Esophagus squamous epithelium (tissue), 5 donors: ENCODE results near the gene GPR87. TPM values are rescaled to one million over a fixed set of nuclear protein-coding genes. Genes with fewer than 3 reads are reported as not detected.

ENCODE experiments used
- DNase-seq: peaks from one replicate; lab custom pipeline; 2025; lab: John Stamatoyannopoulos, UW
- H3K27ac ChIP-seq, 4 donors: fragments of 200-600 bp; sonication (generic); one replicate each; pipeline ENCODE4 v1.5.1; 2016 to 2019; ENCODE audit warnings: mild to moderate bottlenecking in 1 of 4
- H3K27me3 ChIP-seq, 4 donors: fragments of 200-600 bp; sonication (generic); 1 replicate in 3 of 4; 2 replicates in 1 of 4; pipeline versions ENCODE4 v1.5.1 to v1.6.0; 2017 to 2021; ENCODE audit warnings: antibody characterized with exemption in 1 of 4
- H3K36me3 ChIP-seq, 3 donors: fragments of 200-600 bp; sonication (generic); one replicate each; pipeline ENCODE4 v1.5.1; 2016 to 2019
- H3K4me1 ChIP-seq, 3 donors: fragments of 200-600 bp; sonication (generic); one replicate each; pipeline ENCODE4 v1.5.1; 2017 to 2019
- H3K4me3 ChIP-seq, 4 donors: fragments of 200-600 bp; sonication (generic); 1 replicate in 3 of 4; 2 replicates in 1 of 4; pipeline ENCODE4 v1.5.1; 2016 to 2019; ENCODE audit warnings: mild to moderate bottlenecking in 2 of 4, moderate library complexity in 1 of 4
- H3K9me3 ChIP-seq, 3 donors: fragments of 200-600 bp; sonication (generic); one replicate each; pipeline ENCODE4 v1.5.1; 2016 to 2019
- POLR2A ChIP-seq, 4 donors: fragments of 450-650 bp; IDR thresholded peaks; one replicate each; pipeline ENCODE4 v1.6.1; 2017; ENCODE audit warnings: antibody characterized with exemption in 4 of 4, mild to moderate bottlenecking in 4 of 4, moderate library complexity in 3 of 4
- WGBS, 2 donors: methylation state at CpG; one replicate each; pipeline ENCODE4 v1.1.5; 2018; 5-methylcytosine and 5-hydroxymethylcytosine counted together
- intact Hi-C: fragments of 100-400 bp; cut with DNase I; formaldehyde crosslinking; loops from one replicate; pipeline ENCODE4 v1.15.0; 2022
- total RNA-seq, 4 donors: library from RNA; depleted of rRNA; stranded (reverse); fragments of >200 nt; gene quantifications; one replicate each; pipeline ENCODE4 v1.1.0, GENCODE V29; 2016
- TF ChIP-seq, protein P1 (sequence below), 6 experiments: fragments of 450-650 bp in 4 of 6; fragments of 200-600 bp in 2 of 6; sonication (generic) in 2 of 6; IDR thresholded peaks; one replicate each; pipeline ENCODE4 v1.5.1; 2016 to 2019; ENCODE audit warnings: antibody characterized with exemption in 6 of 6, mild to moderate bottlenecking in 4 of 6, moderate library complexity in 4 of 6
- donor health status: DM: yes; HTN: yes; CAD: no.

The GPR87 gene
- total RNA-seq, 4 donors from 2014 or later = 37.8 to 55.1 (median 46.0) TPM

DNA sequence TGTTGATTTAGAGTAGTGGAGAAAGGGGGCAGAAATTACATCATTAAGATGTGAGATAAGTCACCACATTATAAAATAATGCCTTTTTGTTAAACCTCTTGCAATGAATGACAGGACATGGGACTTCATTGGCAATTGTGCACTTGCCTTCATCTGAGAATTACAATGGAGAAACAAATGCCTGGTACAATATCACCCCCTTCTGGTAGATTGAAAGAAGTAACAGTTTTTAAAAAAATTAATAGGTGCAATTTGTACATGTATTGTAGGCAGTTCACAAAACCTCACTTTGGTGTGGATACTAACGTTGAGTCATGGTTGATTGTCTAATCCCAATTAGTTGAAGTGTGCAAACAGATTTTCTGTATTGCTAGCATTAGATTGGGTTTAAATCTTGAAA, 33.7 kb downstream of the GPR87 start:
- intact Hi-C loops = loop anchor here (5.0 kb wide), 2 partner anchors 56 to 116 kb away; no protein-coding TSS in a partner anchor
- Histone ChIP-seq H3K4me3 (no peak overlapping the region), H3K27me3 (no peaks in the 10 kb centered on the region), H3K27ac (peak overlapping the region in 2 of 4 donors; percentile 64 to 71), H3K36me3 (no peaks in the 10 kb centered on the region), H3K9me3 (no peaks in the 10 kb centered on the region), H3K4me1 (peaks cover 0 to 20% (median 9%) of the 10 kb centered on the region in 3 donors)
- WGBS, 2 donors = 0 to 3% methylated on average over 1 of the region's 1 CpG
- DNase-seq = no peak
- no peak for TF ChIP-seq POLR2A (IDR thresholded peaks at IDR 0.05)
- TF ChIP-seq, protein P1, sequence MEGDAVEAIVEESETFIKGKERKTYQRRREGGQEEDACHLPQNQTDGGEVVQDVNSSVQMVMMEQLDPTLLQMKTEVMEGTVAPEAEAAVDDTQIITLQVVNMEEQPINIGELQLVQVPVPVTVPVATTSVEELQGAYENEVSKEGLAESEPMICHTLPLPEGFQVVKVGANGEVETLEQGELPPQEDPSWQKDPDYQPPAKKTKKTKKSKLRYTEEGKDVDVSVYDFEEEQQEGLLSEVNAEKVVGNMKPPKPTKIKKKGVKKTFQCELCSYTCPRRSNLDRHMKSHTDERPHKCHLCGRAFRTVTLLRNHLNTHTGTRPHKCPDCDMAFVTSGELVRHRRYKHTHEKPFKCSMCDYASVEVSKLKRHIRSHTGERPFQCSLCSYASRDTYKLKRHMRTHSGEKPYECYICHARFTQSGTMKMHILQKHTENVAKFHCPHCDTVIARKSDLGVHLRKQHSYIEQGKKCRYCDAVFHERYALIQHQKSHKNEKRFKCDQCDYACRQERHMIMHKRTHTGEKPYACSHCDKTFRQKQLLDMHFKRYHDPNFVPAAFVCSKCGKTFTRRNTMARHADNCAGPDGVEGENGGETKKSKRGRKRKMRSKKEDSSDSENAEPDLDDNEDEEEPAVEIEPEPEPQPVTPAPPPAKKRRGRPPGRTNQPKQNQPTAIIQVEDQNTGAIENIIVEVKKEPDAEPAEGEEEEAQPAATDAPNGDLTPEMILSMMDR (IDR thresholded peaks at IDR 0.05) = peak; percentile 49 to 76 (median 66)

DNA sequence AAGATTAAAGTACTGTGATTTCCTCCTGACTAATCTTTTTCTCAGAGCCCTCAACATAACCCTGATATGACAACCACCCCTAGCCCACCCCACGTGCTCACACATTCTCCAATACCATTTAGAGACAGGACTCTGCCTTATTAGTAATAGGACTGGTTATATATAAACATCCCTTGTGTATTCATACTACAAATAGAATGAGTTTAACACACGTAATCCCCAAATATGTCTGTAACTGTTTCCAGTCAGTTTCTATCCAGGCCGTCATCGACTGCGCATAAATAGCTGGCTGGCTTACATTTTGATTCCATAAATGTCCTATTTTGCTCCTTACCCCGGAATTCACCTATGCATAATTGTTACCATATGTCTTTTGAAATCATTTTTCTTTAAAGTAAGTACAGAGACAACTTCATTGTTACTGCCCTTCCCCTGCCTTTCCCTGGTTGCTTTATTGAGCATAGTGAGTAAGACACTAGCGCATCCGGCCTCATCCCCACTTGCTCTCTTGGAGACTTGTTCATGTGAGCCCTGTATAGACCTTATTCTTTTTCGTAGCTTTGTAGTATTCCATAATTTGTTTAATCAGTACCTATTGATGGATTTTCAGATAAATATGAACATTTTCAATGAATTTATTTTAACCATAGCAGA, 34.8 kb downstream of the GPR87 start:
- H3K4me1 ChIP-seq = peaks cover 0 to 20% (median 9%) of the 10 kb centered on the region in 3 donors
- H3K36me3 ChIP-seq = no peaks in the 10 kb centered on the region
- H3K4me3 ChIP-seq = no peak overlapping the region
- intact Hi-C loops = loop anchor here (5.0 kb wide), 2 partner anchors 54 to 114 kb away; no protein-coding TSS in a partner anchor
- TF ChIP-seq POLR2A (IDR thresholded peaks at IDR 0.05) = no peak
- TF ChIP-seq, protein P1 (IDR thresholded peaks at IDR 0.05) = no peak
- WGBS, 2 donors = 73 to 76% methylated on average over 9 of the region's 9 CpGs
- no peaks in the 10 kb centered on the region for H3K9me3 ChIP-seq
- no peaks in the 10 kb centered on the region for H3K27me3 ChIP-seq
- DNase-seq = no peak
- peak overlapping the region in 3 of 4 donors; percentile 19 to 71 (median 64) for H3K27ac ChIP-seq

DNA sequence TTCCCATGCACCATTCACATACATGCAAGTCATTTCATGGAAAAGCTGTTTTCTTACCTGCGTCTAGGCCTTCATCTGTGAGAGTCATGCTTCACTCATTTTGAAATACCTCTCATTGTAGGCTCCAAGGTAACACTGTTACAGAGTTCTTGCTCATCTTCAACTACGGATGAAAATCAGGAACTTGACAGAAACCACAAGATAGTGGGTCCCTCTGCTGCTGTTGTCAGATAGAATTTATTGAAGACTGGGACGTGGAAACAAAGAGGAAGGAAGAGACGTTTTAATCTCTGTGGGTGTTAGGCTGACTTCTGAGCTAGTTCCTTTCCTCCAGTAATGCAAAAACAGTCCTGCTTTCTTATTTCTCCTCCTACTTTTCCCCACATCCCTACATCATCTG, 38.4 kb downstream of the GPR87 start, which contains the start of gene P2RY14:
TSS of gene P2RY14 (minus strand) at position 313 of the 400 bp plus-strand sequence. CDS start 64,226 bp downstream, outside the sequence.
- WGBS, 2 donors = 39 to 60% methylated on average over 4 of the region's 4 CpGs
- TF ChIP-seq, protein P1 (IDR thresholded peaks at IDR 0.05) = no peak
- TF ChIP-seq POLR2A (IDR thresholded peaks at IDR 0.05) = no peak
- peak within 1 kb of the TSS in 3 of 4 donors; percentile 64 to 71 (median 64) for H3K27ac ChIP-seq
- H3K9me3 ChIP-seq = no peaks in the 10 kb centered on the region
- H3K36me3 ChIP-seq = no peaks in the 10 kb centered on the region
- no peaks in the 10 kb centered on the region for H3K27me3 ChIP-seq
- H3K4me3 ChIP-seq = peak within 1 kb of the TSS in 3 of 4 donors; percentile 24 to 51 (median 32)
- no peak for DNase-seq
- H3K4me1 ChIP-seq = peaks cover 0 to 2% (median 1%) of the 10 kb centered on the region in 3 donors
- intact Hi-C loops = no loop called here

DNA sequence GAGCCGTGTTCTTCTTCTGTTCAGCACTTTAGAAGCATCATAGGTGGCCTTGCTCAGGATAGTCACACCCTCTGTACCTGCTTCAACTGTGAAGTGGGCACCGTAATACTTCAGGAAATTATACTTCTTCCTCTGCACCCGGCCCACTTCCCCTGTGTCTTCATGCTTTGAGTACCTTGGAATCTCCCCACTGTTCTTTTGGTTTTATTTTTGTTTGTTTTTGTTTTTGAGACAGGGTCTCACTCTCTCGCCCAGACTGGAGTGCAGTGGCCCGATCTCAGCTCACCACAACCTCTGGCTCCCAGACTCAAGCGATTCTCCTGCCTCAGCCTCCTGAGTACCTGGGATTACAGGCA, 40.0 kb downstream of the GPR87 start:
- H3K27ac ChIP-seq = peak overlapping the region in 3 of 4 donors; percentile 64 to 75 (median 71)
- no peaks in the 10 kb centered on the region for H3K4me1 ChIP-seq
- H3K4me3 ChIP-seq = peak overlapping the region in 3 of 4 donors; percentile 24 to 51 (median 32)
- intact Hi-C loops = no loop called here
- H3K27me3 ChIP-seq = no peaks in the 10 kb centered on the region
- DNase-seq = no peak
- WGBS, 2 donors = 60 to 78% methylated on average over 6 of the region's 6 CpGs
- TF ChIP-seq, protein P1 (IDR thresholded peaks at IDR 0.05) = no peak
- no peak for TF ChIP-seq POLR2A (IDR thresholded peaks at IDR 0.05)
- H3K36me3 ChIP-seq = no peaks in the 10 kb centered on the region
- no peaks in the 10 kb centered on the region for H3K9me3 ChIP-seq

DNA sequence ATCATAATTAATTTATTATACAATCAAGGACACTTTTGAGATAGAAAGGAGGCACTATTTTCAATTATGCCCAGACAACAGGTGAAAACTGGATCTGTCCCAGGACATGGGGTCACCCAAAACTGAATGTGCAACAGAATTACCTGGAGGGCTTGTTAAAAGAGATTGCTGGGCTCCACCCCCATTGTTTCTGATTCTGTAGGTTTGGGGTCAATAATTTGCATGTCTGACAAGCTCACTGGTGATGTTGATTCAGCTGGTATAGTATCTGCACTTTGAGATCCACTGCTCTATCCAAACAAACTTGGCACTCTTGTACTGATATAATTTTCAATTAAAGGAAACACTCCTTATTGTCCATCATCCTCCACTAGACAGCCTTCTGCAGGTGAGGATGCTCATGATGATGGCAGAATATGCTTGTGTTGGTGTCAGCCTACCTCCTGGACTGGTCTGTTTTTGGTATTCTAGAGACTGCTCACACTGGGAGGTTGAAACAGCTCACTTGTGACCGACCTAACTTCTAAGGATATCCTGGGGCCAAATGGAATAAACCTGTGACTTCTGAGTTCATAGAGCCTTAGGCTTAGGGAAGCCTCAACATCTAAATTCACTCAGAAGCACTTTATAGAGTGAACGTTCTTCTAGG, 40.5 kb downstream of the GPR87 start:
- TF ChIP-seq, protein P1 (IDR thresholded peaks at IDR 0.05) = no peak
- no peak for TF ChIP-seq POLR2A (IDR thresholded peaks at IDR 0.05)
- WGBS, 2 donors = 52 to 63% methylated on average over 2 of the region's 2 CpGs
- Histone ChIP-seq H3K36me3 (no peaks in the 10 kb centered on the region), H3K9me3 (no peaks in the 10 kb centered on the region), H3K27me3 (no peaks in the 10 kb centered on the region), H3K4me1 (no peaks in the 10 kb centered on the region), H3K27ac (peak overlapping the region in 3 of 4 donors; percentile 64 to 75 (median 71)), H3K4me3 (peak overlapping the region in 3 of 4 donors; percentile 24 to 51 (median 32))
- intact Hi-C loops = no loop called here
- no peak for DNase-seq
